ENCODE data around the gene CFAP97D2.
A peak's percentile ranks its signal among the peaks of the same experiment; 100 is the strongest.
"Not testable (repeated sequence)": the region's sequence is repeated elsewhere in the genome, so short reads cannot be mapped to it uniquely, and the experiment has no call there.

Gene CFAP97D2

DNA sequence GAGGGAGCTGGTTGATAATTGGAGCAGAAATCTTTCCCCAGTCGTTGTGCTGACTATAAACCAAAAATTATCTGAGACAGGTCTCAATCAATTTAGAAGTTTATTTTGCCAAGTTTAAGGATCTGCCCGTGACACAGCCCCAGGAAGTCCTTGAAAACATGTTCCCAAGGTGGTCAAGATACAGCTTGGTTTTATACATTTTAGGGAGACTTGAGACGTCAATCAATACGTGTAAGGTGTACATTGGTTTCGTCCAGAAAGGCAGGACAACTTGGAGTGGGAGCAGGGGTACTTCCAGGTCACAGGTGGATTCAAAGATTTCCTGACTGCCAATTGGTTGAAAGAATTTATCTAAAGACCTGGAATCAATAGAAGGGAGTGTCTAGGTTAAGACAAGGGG is 17.6 kb downstream of the CFAP97D2 start:
- DNase-seq (no peak), ATAC-seq (no peak)
- Mint-ChIP-seq H3K27ac (no peak overlapping the region), H3K4me3 (no peak overlapping the region), H3K27me3 (no peaks in the 10 kb centered on the region), H3K9me3 (no peaks in the 10 kb centered on the region), H3K4me1 (peaks cover 16% of the 10 kb centered on the region)

DNA sequence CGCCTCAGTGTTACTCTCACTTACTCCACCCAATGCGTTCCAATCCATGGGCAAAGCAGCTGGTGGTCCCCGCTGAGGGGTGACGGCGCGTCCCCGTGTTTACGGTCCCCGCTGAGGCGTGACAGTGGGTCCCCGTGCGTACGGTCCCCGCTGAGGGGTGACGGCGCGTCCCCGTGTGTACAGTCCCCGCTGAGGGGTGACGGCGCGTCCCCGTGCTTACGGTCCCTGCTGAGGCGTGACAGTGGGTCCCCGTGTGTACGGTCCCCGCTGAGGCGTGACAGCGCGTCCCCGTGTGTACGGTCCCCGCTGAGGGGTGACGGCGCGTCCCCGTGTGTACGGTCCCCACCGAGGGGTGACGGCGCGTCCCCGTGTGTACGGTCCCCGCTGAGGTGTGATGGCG is 19.5 kb downstream of the CFAP97D2 start:
- H3K27me3 Mint-ChIP-seq = no peaks in the 10 kb centered on the region
- no peaks in the 10 kb centered on the region for H3K9me3 Mint-ChIP-seq
- H3K4me3 Mint-ChIP-seq = no peak overlapping the region
- H3K27ac Mint-ChIP-seq = no peak overlapping the region
- DNase-seq = no peak
- peaks cover 28% of the 10 kb centered on the region for H3K4me1 Mint-ChIP-seq
- ATAC-seq = no peak

DNA sequence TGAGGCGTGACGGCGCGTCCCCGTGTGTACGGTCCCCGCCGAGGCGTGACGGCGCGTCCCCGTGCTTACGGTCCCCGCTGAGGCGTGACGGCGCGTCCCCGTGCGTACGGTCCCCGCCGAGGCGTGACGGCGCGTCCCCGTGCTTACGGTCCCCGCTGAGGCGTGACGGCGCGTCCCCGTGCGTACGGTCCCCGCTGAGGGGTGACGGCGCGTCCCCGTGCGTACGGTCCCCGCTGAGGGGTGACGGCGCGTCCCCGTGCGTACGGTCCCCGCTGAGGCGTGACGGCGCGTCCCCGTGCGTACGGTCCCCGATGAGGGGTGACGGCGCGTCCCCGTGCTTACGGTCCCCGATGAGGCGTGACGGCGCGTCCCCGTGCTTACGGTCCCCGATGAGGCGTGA is 20.5 kb downstream of the CFAP97D2 start:
- H3K9me3 Mint-ChIP-seq, H3K27ac Mint-ChIP-seq, ATAC-seq, H3K4me3 Mint-ChIP-seq, H3K27me3 Mint-ChIP-seq, DNase-seq: not testable (repeated sequence)
- peaks cover 30% of the 10 kb centered on the region for H3K4me1 Mint-ChIP-seq

DNA sequence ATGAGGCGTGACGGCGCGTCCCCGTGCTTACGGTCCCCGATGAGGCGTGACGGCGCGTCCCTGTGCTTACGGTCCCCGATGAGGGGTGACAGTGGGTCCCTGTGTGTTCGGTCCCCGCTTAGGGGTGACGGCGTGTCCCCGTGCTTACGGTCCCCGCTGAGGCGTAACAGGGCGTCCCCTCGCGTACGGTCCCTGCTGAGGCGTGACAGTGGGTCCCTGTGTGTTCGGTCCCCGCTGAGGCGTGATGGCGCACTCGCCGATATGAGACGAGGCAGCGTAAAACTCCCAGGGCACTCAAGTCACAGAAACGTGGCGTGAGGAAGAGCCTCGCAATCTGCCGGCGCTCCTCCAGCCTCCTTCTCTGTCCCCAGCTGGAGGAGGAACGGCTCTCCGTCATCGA is 20.9 kb downstream of the CFAP97D2 start:
- Mint-ChIP-seq H3K4me3 (no peak overlapping the region), H3K4me1 (peaks cover 30% of the 10 kb centered on the region), H3K9me3 (peaks cover 0 to 4% of the 10 kb centered on the region in 2 donors), H3K27me3 (no peaks in the 10 kb centered on the region), H3K27ac (no peak overlapping the region)
- DNase-seq (no peak), ATAC-seq (no peak)

DNA sequence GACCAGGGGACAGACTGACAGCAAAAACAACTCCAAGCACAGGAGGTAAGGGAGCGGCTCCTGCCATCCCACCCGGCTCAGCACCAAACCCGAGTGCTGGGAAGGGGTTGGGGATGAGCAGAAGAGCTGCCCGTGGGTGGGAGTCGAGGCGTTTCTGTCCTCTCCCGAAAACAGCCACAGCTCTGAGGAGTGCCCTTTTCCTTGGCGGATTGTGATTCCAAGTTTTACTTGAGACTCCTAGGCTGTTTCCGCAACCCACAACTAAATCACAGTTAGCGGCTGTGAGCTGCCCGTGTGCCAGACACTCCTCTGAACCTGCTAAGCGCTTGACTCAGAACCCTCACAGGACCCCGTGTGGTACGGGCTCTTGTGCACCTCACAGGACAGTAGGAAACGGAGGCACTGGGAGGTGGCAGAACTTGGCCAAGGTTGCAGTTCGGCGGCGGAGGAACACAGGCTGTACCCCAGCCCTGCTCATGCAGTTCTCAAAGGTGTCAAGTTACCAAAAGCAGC is 21.4 kb downstream of the CFAP97D2 start:
- H3K27ac Mint-ChIP-seq = no peak overlapping the region
- ATAC-seq (no peak), DNase-seq (no peak)
- H3K27me3 Mint-ChIP-seq = no peaks in the 10 kb centered on the region
- H3K9me3 Mint-ChIP-seq = peaks cover 0 to 4% of the 10 kb centered on the region in 2 donors
- peaks cover 26% of the 10 kb centered on the region for H3K4me1 Mint-ChIP-seq
- no peak overlapping the region for H3K4me3 Mint-ChIP-seq

DNA sequence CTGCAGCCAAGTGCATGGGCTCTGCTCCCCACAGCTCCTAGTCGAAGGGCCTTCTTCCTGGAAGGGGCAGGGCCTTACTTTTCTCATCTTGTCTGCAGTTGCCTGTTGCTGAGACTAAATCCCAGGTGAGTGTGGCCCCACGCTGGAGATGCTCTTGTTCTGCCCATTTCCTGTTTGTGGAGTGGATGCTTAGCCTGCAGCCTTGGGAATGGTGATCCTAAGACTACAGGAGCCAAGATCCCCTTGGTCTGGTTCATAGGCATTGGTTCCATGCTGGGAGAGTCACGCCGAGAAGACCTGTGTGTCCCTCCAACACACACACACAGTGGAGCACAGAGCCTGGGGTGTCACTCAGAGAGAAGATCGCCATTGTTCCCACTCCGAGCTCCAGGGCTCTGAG is 23.5 kb downstream of the CFAP97D2 start:
- DNase-seq (no peak), ATAC-seq (no peak)
- Mint-ChIP-seq H3K27me3 (no peaks in the 10 kb centered on the region), H3K4me1 (peaks cover 25% of the 10 kb centered on the region), H3K27ac (no peak overlapping the region), H3K4me3 (no peak overlapping the region), H3K9me3 (peaks cover 0 to 4% of the 10 kb centered on the region in 2 donors)

DNA sequence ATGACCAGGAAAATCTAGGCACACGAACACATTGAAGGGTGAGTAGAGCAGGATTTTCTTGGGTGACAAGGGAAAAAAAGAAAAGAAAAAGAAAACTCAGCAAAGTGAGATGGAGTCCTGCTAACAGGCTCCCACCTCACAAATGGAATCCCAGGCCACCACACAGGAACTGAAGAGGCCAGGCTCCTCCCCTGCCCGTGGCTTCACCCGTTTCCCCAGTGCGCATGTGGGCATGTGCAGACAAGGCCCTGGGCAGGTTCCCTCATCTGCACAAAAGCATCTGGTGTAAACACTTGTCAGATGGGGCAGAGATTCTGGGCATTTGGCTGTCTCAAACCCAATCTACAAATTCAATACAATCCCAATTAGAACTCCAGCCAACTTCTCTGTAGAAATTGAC is 24.5 kb downstream of the CFAP97D2 start:
- H3K4me1 Mint-ChIP-seq = peaks cover 25% of the 10 kb centered on the region
- DNase-seq = peak in 1 of 2 donors; percentile 34

DNA sequence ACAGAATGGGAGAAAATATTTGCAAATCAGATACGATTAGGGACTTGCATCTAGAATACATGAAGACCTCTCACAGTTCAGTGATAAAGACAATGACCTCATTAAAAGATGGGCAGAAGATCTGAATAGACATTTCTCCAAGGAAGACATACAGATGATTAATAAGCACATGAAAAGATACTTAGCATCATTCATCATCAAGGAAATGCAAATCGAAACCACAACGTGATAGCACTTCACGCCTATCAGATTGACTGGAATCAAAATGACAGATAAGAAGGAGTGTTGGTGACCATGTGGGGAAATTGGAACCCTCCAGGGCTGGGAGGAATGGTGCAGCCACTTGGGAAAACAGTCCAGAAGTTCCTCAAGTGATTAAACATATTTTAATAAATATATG is 25.8 kb downstream of the CFAP97D2 start:
- Mint-ChIP-seq H3K4me1 (peaks cover 25% of the 10 kb centered on the region), H3K9me3 (peaks cover 0 to 4% of the 10 kb centered on the region in 2 donors), H3K27ac (no peak overlapping the region), H3K4me3 (no peak overlapping the region), H3K27me3 (no peaks in the 10 kb centered on the region)
- ATAC-seq (no peak), DNase-seq (no peak)

More for the DNA sequence above, 24.5 kb downstream of the CFAP97D2 start:
- no peak overlapping the region for H3K4me3 Mint-ChIP-seq
- H3K27ac Mint-ChIP-seq = peak overlapping the region in 1 of 2 donors; percentile 41
- peak; percentile 66 for ATAC-seq
- H3K27me3 Mint-ChIP-seq = no peaks in the 10 kb centered on the region
- H3K9me3 Mint-ChIP-seq = peaks cover 0 to 4% of the 10 kb centered on the region in 2 donors

DNA sequence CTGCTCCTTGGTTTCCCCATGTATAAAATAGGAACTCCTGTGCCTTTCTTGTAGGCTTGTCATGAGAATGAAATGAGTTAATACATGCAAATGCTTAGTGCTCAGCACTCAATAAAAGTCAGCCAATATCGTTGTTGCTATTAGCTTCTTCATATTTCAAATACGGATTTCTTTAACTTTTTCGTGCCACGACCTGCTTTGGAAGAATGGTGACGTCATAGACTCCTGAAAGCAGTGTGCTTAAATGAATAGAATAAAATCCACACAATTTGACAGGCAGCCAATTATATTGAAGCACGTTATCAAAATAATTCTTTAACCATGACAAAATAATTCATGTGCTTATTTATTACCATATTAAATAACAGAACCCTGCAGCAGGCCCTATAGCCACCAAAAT is 29.1 kb downstream of the CFAP97D2 start:
- H3K4me1 Mint-ChIP-seq = peaks cover 30% of the 10 kb centered on the region
- no peak for DNase-seq
- no peak for ATAC-seq
- H3K4me3 Mint-ChIP-seq = no peak overlapping the region
- H3K27ac Mint-ChIP-seq = no peak overlapping the region
- H3K27me3 Mint-ChIP-seq = no peaks in the 10 kb centered on the region
- H3K9me3 Mint-ChIP-seq = peaks cover 0 to 4% of the 10 kb centered on the region in 2 donors

DNA sequence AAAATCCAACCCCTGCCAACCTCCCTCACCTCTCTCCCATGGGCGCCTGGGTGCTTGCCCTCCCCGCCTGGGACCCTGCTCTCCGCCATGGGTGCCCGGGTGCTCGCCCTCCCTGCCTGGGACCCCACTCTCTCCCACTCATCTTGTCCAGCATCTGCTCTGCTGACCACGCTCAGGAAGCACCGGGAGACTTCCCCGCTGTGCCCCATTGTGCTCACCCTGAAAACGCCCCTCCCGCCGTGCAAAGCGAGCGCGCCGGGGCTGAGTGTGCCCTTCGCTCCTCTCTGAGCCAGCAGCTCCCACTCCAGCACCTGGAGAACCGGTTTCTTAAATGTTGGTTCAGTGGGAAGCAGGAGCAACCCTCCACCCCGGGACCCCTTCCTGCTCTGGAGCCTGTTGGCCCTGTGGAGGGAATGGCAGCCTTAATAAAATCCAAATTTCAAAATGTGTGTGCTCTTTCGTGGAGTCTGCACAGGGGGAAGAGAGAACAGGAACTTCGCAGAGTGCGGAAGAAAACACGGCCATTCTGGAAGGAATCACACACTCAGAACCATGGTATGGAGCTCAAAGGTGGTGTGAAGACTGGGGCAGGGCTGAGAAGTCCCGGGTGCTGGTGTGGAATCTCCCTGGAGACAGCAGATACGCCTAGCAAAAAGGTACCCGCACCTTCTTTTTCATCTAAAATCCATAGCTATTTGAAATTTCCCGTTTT is 32.5 kb downstream of the CFAP97D2 start:
- Mint-ChIP-seq H3K27me3 (no peaks in the 10 kb centered on the region), H3K9me3 (no peaks in the 10 kb centered on the region), H3K27ac (no peak overlapping the region), H3K4me3 (no peak overlapping the region), H3K4me1 (peaks cover 26% of the 10 kb centered on the region)
- DNase-seq (no peak), ATAC-seq (peak; percentile 31)

DNA sequence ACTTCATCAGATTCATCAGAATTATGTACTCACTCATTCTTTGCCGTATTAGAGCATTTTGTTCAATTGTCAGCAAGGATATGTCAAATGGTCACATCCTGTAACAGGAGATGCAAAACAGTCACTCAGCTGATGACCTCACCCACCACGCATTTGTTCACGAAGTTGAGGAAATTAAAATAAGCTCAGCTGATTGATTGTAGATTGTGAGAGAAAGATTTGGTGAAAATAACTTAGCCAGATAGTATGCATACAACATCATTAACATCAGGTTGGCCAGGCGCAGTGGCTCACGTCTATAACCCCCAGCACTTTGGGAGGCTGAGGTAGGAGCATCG is 33.1 kb downstream of the CFAP97D2 start:
- Mint-ChIP-seq H3K27me3 (no peaks in the 10 kb centered on the region), H3K27ac (no peak overlapping the region), H3K4me1 (peaks cover 26% of the 10 kb centered on the region), H3K9me3 (no peaks in the 10 kb centered on the region), H3K4me3 (no peak overlapping the region)
- DNase-seq (no peak), ATAC-seq (no peak)

DNA sequence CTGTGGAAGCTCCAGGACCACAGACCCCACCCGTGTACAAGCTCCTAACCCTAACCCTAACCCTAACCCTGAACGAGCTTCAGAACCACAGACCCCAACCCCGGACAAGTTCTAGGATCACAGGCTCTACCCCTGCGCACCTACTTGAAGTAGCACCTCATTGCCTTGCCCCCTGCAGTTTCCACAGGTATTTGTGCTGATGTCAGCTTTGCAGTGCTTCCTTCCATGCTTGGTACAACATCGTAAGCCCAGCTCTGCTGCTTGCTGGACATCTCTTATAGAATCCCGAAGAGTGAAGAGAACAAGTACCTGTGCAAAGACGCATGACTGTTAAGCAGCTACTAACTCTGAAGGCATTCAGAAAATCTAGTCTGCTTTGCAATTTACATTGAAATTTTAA is 34.9 kb downstream of the CFAP97D2 start:
- ATAC-seq (no peak), DNase-seq (no peak)
- Mint-ChIP-seq H3K4me3 (no peak overlapping the region), H3K27me3 (no peaks in the 10 kb centered on the region), H3K9me3 (no peaks in the 10 kb centered on the region), H3K4me1 (peaks cover 34% of the 10 kb centered on the region), H3K27ac (no peak overlapping the region)

DNA sequence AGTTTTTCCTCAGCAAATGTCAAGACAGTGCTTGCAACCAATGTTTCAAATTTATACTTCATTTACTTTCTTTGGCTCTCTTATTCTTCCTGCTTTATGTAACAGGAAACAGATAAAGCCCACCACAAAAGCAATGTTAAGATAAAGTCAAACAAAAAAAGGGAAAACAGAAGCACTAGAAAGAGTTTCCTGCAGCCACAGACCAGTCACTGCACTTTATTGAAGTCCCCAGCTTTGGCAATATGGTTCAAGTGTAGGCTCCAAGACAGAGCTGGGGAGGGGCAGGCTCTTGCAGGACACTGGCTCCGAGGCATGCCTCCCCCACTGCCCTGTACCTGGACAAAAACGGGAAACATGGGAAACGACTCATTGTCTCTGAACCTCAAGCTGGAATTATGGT is 40.3 kb downstream of the CFAP97D2 start:
- Mint-ChIP-seq H3K4me3 (peak overlapping the region; percentile 47 to 63), H3K9me3 (no peaks in the 10 kb centered on the region), H3K27me3 (no peaks in the 10 kb centered on the region), H3K4me1 (peaks cover 55% of the 10 kb centered on the region), H3K27ac (peak overlapping the region in 1 of 2 donors; percentile 64)
- DNase-seq = no peak
- ATAC-seq = no peak

DNA sequence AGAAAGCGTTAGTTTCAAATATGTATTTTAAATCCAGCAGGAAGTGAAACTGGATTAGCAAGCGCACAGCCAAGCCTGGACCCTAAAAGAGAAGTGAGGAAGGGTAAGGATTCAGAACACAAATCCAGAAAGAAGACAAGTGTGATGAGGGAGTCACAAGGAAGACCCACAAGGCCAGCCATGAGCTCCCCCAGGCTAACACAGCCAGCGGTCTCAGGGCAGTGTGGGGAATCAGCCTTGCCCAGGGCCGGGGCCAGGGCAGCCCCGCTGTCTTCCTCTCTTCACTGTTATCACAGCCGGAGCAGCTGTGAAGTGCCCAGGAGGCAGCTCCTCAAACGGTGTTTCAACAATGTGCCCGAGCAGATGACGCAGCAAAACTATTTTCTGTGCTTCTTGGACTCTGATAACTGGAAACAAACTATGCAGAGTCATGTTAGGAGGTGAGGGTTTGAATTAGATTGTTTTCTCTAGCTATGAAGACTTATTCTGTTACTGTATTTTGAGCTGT is 43.5 kb downstream of the CFAP97D2 start:
- ATAC-seq (no peak), DNase-seq (no peak)
- peaks cover 80% of the 10 kb centered on the region for H3K4me1 Mint-ChIP-seq
- H3K9me3 Mint-ChIP-seq = no peaks in the 10 kb centered on the region
- no peak overlapping the region for H3K4me3 Mint-ChIP-seq
- no peak overlapping the region for H3K27ac Mint-ChIP-seq
- no peaks in the 10 kb centered on the region for H3K27me3 Mint-ChIP-seq

DNA sequence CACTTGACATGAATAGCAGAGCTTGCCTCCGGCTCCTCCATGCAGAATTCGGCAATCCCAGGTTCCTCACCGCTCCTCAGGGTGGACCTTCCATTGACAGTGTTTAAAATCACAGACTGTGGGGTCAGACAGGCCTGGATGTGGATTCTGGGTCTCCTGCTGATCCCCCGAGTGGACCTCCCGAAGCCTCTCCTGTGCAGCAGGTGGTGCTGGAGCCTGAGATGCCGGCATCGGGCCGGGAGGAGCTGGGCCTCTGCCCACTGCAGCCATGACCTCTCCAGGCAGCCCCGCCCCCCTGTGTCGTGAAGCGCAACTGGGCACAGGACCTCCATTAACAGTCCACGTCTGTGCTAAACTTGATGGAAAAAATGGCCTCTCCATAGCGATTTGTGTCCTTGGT is 45.1 kb downstream of the CFAP97D2 start:
- H3K27ac Mint-ChIP-seq = no peak overlapping the region
- peaks cover 70% of the 10 kb centered on the region for H3K4me1 Mint-ChIP-seq
- no peaks in the 10 kb centered on the region for H3K27me3 Mint-ChIP-seq
- ATAC-seq (no peak), DNase-seq (no peak)
- no peaks in the 10 kb centered on the region for H3K9me3 Mint-ChIP-seq
- H3K4me3 Mint-ChIP-seq = no peak overlapping the region

DNA sequence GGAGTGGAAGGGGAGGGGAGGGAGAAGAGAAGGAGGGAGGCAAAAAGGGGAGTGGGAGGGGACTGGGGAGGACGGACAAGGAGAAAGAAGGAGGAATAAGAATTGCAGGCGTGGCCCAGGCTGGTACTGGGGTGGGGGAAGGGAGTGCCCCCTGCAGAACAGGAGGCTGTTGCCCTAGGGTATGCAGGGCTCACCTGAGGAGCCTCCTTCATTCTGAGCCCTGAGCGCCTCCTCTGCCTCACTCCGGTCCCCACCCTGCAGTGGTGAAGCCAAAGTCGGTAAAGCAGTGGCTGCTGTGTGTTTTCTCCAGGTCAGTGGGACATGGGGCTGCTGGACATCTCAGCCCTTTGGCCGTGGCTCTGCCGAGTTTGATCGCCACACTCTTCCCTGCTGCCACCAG is 46.6 kb downstream of the CFAP97D2 start:
- no peak overlapping the region for H3K27ac Mint-ChIP-seq
- peaks cover 68% of the 10 kb centered on the region for H3K4me1 Mint-ChIP-seq
- ATAC-seq (peak; percentile 62), DNase-seq (no peak)
- H3K9me3 Mint-ChIP-seq = no peaks in the 10 kb centered on the region
- no peaks in the 10 kb centered on the region for H3K27me3 Mint-ChIP-seq
- peak overlapping the region in 1 of 2 donors; percentile 23 for H3K4me3 Mint-ChIP-seq

DNA sequence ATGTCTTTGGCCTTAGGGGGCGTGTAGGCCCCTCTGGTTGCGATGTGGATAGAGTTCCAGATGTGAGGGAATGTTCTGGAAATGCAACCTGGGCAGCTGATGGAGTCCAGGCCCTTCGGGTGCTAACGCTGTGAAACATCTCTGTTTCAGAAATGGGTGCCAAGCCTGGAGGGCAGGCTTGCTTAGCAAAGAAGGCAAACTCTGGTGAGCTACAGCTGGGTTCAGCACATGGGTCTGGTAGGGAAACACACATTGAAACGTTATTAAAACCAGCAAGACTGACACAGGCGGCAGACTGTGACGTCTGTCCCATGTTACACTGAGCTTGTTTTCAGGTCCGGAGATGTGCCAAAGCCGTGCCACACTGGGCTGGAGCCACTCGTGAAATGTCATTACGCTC is 47.0 kb downstream of the CFAP97D2 start:
- Mint-ChIP-seq H3K4me3 (no peak overlapping the region), H3K27me3 (no peaks in the 10 kb centered on the region), H3K4me1 (peaks cover 69% of the 10 kb centered on the region), H3K27ac (no peak overlapping the region), H3K9me3 (no peaks in the 10 kb centered on the region)
- DNase-seq (no peak), ATAC-seq (peak; percentile 39)

Measured in stimulated activated naive CD8-positive, alpha-beta T cell treated with anti-CD3 and anti-CD28 coated beads, Interleukin-15, amount 100 ng/mL, for 72 hours (primary cell).